K562 (cell line): ENCODE measurements around the gene PEX7. TPM values are rescaled to one million over a fixed set of nuclear protein-coding genes. Genes with fewer than 3 reads are reported as not detected.
A peak's percentile ranks its signal among the peaks of the same experiment; 100 is the strongest.

Source experiments
- ATAC-seq: fragments of 200-7000 bp; cut with Tn5 transposase; 3 replicates; pipeline ENCODE4 v1.9.1; 2020; ENCODE audit warnings: moderate library complexity
- BruUV-seq: library from RNA; stranded (reverse); fragments of 400-500 nt; replicated peaks from 2 replicates; lab custom pipeline; 2021; lab: Mats Ljungman, UMichigan
- CTCF ChIA-PET: fragments of 300-600 bp; formaldehyde crosslinking; extraction: SDS; loops from one replicate; lab custom pipeline; 2021; ENCODE audit warnings: low intra/inter-chr PET ratio; lab: Yijun Ruan, JAX
- POLR2A ChIA-PET: fragments of 300-600, 350-650 bp; sonication (Branson Sonifier 250); formaldehyde crosslinking; extraction: SDS; loops from one replicate; lab custom pipeline; 2021; ENCODE audit warnings: antibody characterized with exemption, inconsistent platforms; lab: Yijun Ruan, JAX
- DNase-seq, 4 experiments: peaks; one replicate each; pipeline versions ENCODE4 v3.0.0 to v3.0.0-alpha.2; 2011 to 2018; ENCODE audit warnings: low spot score in 3 of 4, mixed read lengths in 3 of 4; ENCODE audit errors: extremely low read depth in 1 of 4
- FAIRE-seq: peaks from 2 replicates; lab custom pipeline; 2011; peaks lifted over from hg19 to GRCh38; lab: Jason Lieb, UNC
- H2AFZ ChIP-seq: 2 replicates; pipeline ENCODE4 v1.6.0; 2011; ENCODE audit warnings: low read depth, low read length, control low read depth, inconsistent platforms
- H3K27ac ChIP-seq: fragments of 200-600 bp; 3 replicates; pipeline ENCODE4 v1.8.0; 2011; ENCODE audit warnings: low read depth, mild to moderate bottlenecking, control low read depth, inconsistent platforms, low read length, moderate library complexity, mixed read lengths; ENCODE audit errors: extremely low read depth
- H3K27me3 ChIP-seq, 2 experiments: fragments of 300-600 bp in 1 of 2; 2 replicates in 1 of 2; 3 replicates in 1 of 2; pipeline versions ENCODE4 v1.6.0 to v1.8.0; 2011; ENCODE audit warnings: inconsistent platforms in 2 of 2, low read length in 2 of 2, mild to moderate bottlenecking in 1 of 2, mixed read lengths in 1 of 2, moderate library complexity in 1 of 2; ENCODE audit not compliant: control insufficient read depth in 2 of 2, insufficient read depth in 2 of 2
- H3K36me3 ChIP-seq: fragments of 300-600 bp; 3 replicates; pipeline ENCODE4 v1.8.0; 2011; ENCODE audit warnings: mild to moderate bottlenecking, low read length, inconsistent platforms; ENCODE audit not compliant: control insufficient read depth, insufficient read depth
- H3K4me1 ChIP-seq, 2 experiments: fragments of 200-600 bp in 1 of 2; replicated peaks in 1 of 2; 2 replicates in 1 of 2; 3 replicates in 1 of 2; pipeline versions ENCODE4 v1.5.1 to v1.8.0; 2011; ENCODE audit warnings: inconsistent platforms in 2 of 2, low read length in 2 of 2, mild to moderate bottlenecking in 1 of 2, mixed read lengths in 1 of 2, moderate library complexity in 1 of 2; ENCODE audit not compliant: control insufficient read depth in 2 of 2, insufficient read depth in 2 of 2
- H3K4me2 ChIP-seq: 2 replicates; pipeline ENCODE4 v1.6.1; 2011; ENCODE audit warnings: low read length, control low read depth, inconsistent platforms, mixed read lengths; ENCODE audit not compliant: insufficient read depth
- H3K4me3 ChIP-seq: fragments of 200-600 bp; sonication (generic), shearing (Covaris generic); 2 replicates; pipeline ENCODE4 v1.5.1; 2016; ENCODE audit warnings: control low read depth, inconsistent platforms
- H3K79me2 ChIP-seq: fragments of 200-600 bp; 3 replicates; pipeline ENCODE4 v1.8.0; 2011; ENCODE audit warnings: low read length, inconsistent platforms; ENCODE audit not compliant: control insufficient read depth, insufficient read depth
- H3K9ac ChIP-seq, 2 experiments: 2 replicates each; pipeline versions ENCODE4 v1.6.0 to v1.6.1; 2011; ENCODE audit warnings: low read depth in 2 of 2, low read length in 2 of 2, control low read depth in 1 of 2, inconsistent platforms in 1 of 2, mild to moderate bottlenecking in 1 of 2, mixed read lengths in 1 of 2; ENCODE audit not compliant: insufficient read depth in 1 of 2
- H3K9me1 ChIP-seq: one replicate; pipeline ENCODE4 v1.6.0; 2011; ENCODE audit warnings: inconsistent platforms, mild to moderate bottlenecking, low read length, moderate library complexity; ENCODE audit not compliant: control insufficient read depth, insufficient read depth
- H3K9me3 ChIP-seq: replicated peaks from 2 replicates; pipeline ENCODE4 v1.5.1; 2011; ENCODE audit warnings: low read depth, low read length, inconsistent platforms; ENCODE audit not compliant: control insufficient read depth, insufficient read depth
- H4K20me1 ChIP-seq: replicated peaks from 2 replicates; pipeline ENCODE4 v1.6.1; 2011; ENCODE audit warnings: low read length, inconsistent platforms, mixed read lengths; ENCODE audit not compliant: control insufficient read depth, insufficient read depth
- C11orf30 ChIP-seq: fragments of 450-650 bp; IDR thresholded peaks from 2 replicates; pipeline ENCODE4 v1.6.1; 2016; ENCODE audit warnings: low read depth, mild to moderate bottlenecking
- DIDO1 ChIP-seq: fragments of 450-650 bp; IDR thresholded peaks from 2 replicates; pipeline ENCODE4 v1.6.1; 2016; ENCODE audit warnings: low read depth, missing biosample characterization, missing genetic modification characterization
- GABPB1 ChIP-seq: sonication (generic); formaldehyde crosslinking; IDR thresholded peaks from 2 replicates; pipeline ENCODE4 v1.8.0; 2022; ENCODE audit warnings: mild to moderate bottlenecking, missing genetic modification reagents
- GTF2B ChIP-seq: IDR thresholded peaks from 2 replicates; pipeline ENCODE4 v1.6.1; 2011; ENCODE audit not compliant: insufficient read length; ENCODE audit errors: extremely low read depth
- NEUROD1 ChIP-seq: fragments of 150-350 bp; IDR thresholded peaks from 2 replicates; pipeline ENCODE4 v1.6.1; 2014; ENCODE audit warnings: borderline replicate concordance, low read length, low read depth; ENCODE audit not compliant: partially characterized antibody
- PRDM10 ChIP-seq: fragments of 450-650 bp; IDR thresholded peaks from 2 replicates; pipeline ENCODE4 v1.6.1; 2018; ENCODE audit not compliant: partially characterized antibody
- PYGO2 ChIP-seq: fragments of 450-650 bp; IDR thresholded peaks from 2 replicates; pipeline ENCODE4 v1.6.1; 2016; ENCODE audit warnings: mild to moderate bottlenecking, missing genetic modification characterization, moderate library complexity, missing compliant biosample characterization
- RNF219 ChIP-seq: fragments of 250-450 bp; sonication (Bioruptor Pico); IDR thresholded peaks from 2 replicates; pipeline ENCODE4 v1.5.0; 2022; ENCODE audit warnings: mild to moderate bottlenecking
- SMARCC2 ChIP-seq: fragments of 450-650 bp; IDR thresholded peaks from 2 replicates; pipeline ENCODE4 v1.6.1; 2017; ENCODE audit warnings: antibody characterized with exemption, moderate library complexity, mild to moderate bottlenecking, low read depth
- THAP7 ChIP-seq: fragments of 250-450 bp; sonication (Bioruptor Pico); IDR thresholded peaks from 2 replicates; pipeline ENCODE4 v1.5.0; 2021
- ZBTB17 ChIP-seq: fragments of 450-650 bp; formaldehyde crosslinking; IDR thresholded peaks from 2 replicates; pipeline ENCODE4 v1.4.0; 2020; ENCODE audit warnings: mild to moderate bottlenecking
- ZBTB9 ChIP-seq: fragments of 450-650 bp; formaldehyde crosslinking; IDR thresholded peaks from 2 replicates; pipeline ENCODE4 v1.4.0; 2020; ENCODE audit warnings: mild to moderate bottlenecking, moderate library complexity
- ZNF133 ChIP-seq: fragments of 250-450 bp; sonication (Bioruptor Pico); IDR thresholded peaks from 2 replicates; pipeline ENCODE4 v1.4.0; 2020; ENCODE audit warnings: mild to moderate bottlenecking
- ZNF239 ChIP-seq: fragments of 250-450 bp; sonication (Bioruptor Pico); IDR thresholded peaks from 2 replicates; pipeline ENCODE4 v1.4.0; 2020; ENCODE audit warnings: mild to moderate bottlenecking
- ZNF3 ChIP-seq: fragments of 250-450 bp; sonication (Bioruptor Pico); IDR thresholded peaks from 2 replicates; pipeline ENCODE4 v1.5.0; 2021; ENCODE audit warnings: mild to moderate bottlenecking, moderate library complexity
- WGBS: fragments of 100-300 bp; shearing (Covaris generic); methylation state at CpG from one replicate; pipeline ENCODE4 v1.1.6; 2016; ENCODE audit warnings: low coverage, mixed read lengths; ENCODE audit not compliant: insufficient coverage; ENCODE audit errors: missing lambda C conversion rate; 5-methylcytosine and 5-hydroxymethylcytosine counted together
- in situ Hi-C: fragments of 300-500 bp; cut with MboI; formaldehyde crosslinking; loops from 4 replicates; pipeline ENCODE4 v1.15.0; 2018; ENCODE audit warnings: inconsistent platforms, mixed read lengths
- intact Hi-C: fragments of 100-400 bp; cut with micrococcal nuclease; formaldehyde crosslinking; loops from 2 replicates; pipeline ENCODE4 v1.14.2; 2022
- polyA plus RNA-seq, 8 experiments: library from polyadenylated mRNA; depleted of rRNA in 4 of 8; stranded (reverse) in 5 of 8; unstranded in 3 of 8; fragments of >200 nt; fragmentation: Nextera tagmentation in 2 of 8; fragmentation: Illumina TruSeq in 1 of 8; extraction: Ambion mirVana in 2 of 8; extraction: Trizol in 1 of 8; gene quantifications; 2 replicates each; pipeline versions ENCODE4 v1.2.1 to v1.2.3, GENCODE V29; 2011 to 2014; ENCODE audit warnings: inconsistent platforms in 1 of 8, missing spikeins in 1 of 8
- total RNA-seq, 7 experiments: library from RNA; depleted of rRNA in 6 of 7; stranded (reverse); fragments of >200 nt in 6 of 7; fragmentation: Illumina TruSeq in 2 of 7; extraction: Trizol in 2 of 7; gene quantifications; 2 replicates each; pipeline versions ENCODE4 v1.2.1 to v1.2.3, GENCODE V29; 2011 to 2021; ENCODE audit warnings: low replicate concordance in 1 of 7

The PEX7 gene
- total and polyA plus RNA-seq, 9 of the 15 experiments (the other 6 are each of a cell fraction or from before 2014, with no cell fraction given), result 1.6 to 12.9 (median 9.1) TPM

- 46% methylated on average over 2 of the region's 2 CpGs for WGBS
- no peak for DNase-seq
- BruUV-seq, result no TSS peak
- no peaks in the 10 kb centered on the region for H3K9me3 ChIP-seq
- no peaks in the 10 kb centered on the region for H3K9me1 ChIP-seq
- ATAC-seq, result no peak
- H3K79me2 ChIP-seq, result peaks cover 80% of the 10 kb centered on the region
- FAIRE-seq, result no peak
- TF ChIP-seq THAP7 (CRISPR knock-in tag) (no peak), GABPB1 (CRISPR knock-in tag) (no peak), ZNF239 (CRISPR knock-in tag) (no peak), PRDM10 (no peak), NEUROD1 (no peak), PYGO2 (tag) (no peak), C11orf30 (no peak), GTF2B (no peak), ZBTB9 (CRISPR knock-in tag) (no peak), ZNF133 (CRISPR knock-in tag) (no peak), DIDO1 (tag) (no peak), ZNF3 (CRISPR knock-in tag) (no peak), RNF219 (CRISPR knock-in tag) (no peak), SMARCC2 (no peak), ZBTB17 (CRISPR knock-in tag) (no peak)
- H3K4me2 ChIP-seq, result no peak overlapping the region
- H3K4me3 ChIP-seq, result no peak overlapping the region
- H2AFZ ChIP-seq, result no peak overlapping the region
- in situ Hi-C loops, result no loop called here
- H3K4me1 ChIP-seq, result peaks cover 0 to 26% of the 10 kb centered on the region in 2 experiments; a peak in 3 of 5 replicates
- H3K27ac ChIP-seq, result peak overlapping the region; percentile 4; the same call in 1 of the 3 replicates
- H3K27me3 ChIP-seq, result no peaks in the 10 kb centered on the region
- H3K36me3 ChIP-seq, result no peaks in the 10 kb centered on the region
- H4K20me1 ChIP-seq, result no peaks in the 10 kb centered on the region
- CTCF ChIA-PET, result no interaction called here
- POLR2A ChIA-PET, result interaction anchor here (0.8 to 2.3 kb wide), 3 partner anchors 9 to 11 kb away, joined by 3 to 10 read pairs (median 6); no protein-coding TSS in a partner anchor
- H3K9ac ChIP-seq, result no peak overlapping the region
- intact Hi-C loops, result no loop called here
Observed at GRCh38 chr6:136775548-136775947, 46.8 kb upstream of the PEX7 start.
